Stomach smooth muscle (tissue), 2 donors: ENCODE measurements around the gene ZDHHC23.

Experiments
- H3K27ac ChIP-seq: one replicate; pipeline ENCODE4 v1.7.0; 2013; ENCODE audit warnings: mild to moderate bottlenecking, low read length, inconsistent platforms
- H3K27me3 ChIP-seq, 2 donors: one replicate each; pipeline ENCODE4 v1.7.0; 2013; ENCODE audit warnings: low read length in 2 of 2; ENCODE audit not compliant: insufficient read depth in 2 of 2, control insufficient read depth in 1 of 2
- H3K36me3 ChIP-seq, 2 donors: one replicate each; pipeline ENCODE4 v1.7.0; 2013; ENCODE audit warnings: low read length in 2 of 2; ENCODE audit not compliant: control insufficient read depth in 2 of 2, insufficient read depth in 2 of 2
- H3K4me1 ChIP-seq: one replicate; pipeline ENCODE4 v1.7.0; 2013; ENCODE audit warnings: low read length; ENCODE audit not compliant: control insufficient read depth, insufficient read depth
- H3K4me3 ChIP-seq, 2 donors: one replicate each; pipeline ENCODE4 v1.7.0; 2013; ENCODE audit warnings: low read length in 2 of 2
- H3K9ac ChIP-seq, 2 donors: one replicate each; pipeline ENCODE4 v1.7.0; 2013; ENCODE audit warnings: low read length in 2 of 2, mild to moderate bottlenecking in 1 of 2
- H3K9me3 ChIP-seq, 2 donors: one replicate each; pipeline ENCODE4 v1.7.0; 2013; ENCODE audit warnings: low read length in 2 of 2; ENCODE audit not compliant: control insufficient read depth in 2 of 2
- donor health status: healthy.
- donor health status: Pancreatic carcinoma.

ZDHHC23 gene

GRCh38 chr3:113952921-113953320 is 5.1 kb downstream of the ZDHHC23 start:
- Histone ChIP-seq H3K27me3 (no peaks in the 10 kb centered on the region), H3K4me3 (no peak overlapping the region), H3K4me1 (peaks cover 8% of the 10 kb centered on the region), H3K36me3 (peaks cover 0 to 4% of the 10 kb centered on the region in 2 donors), H3K9ac (no peak overlapping the region), H3K27ac (no peak overlapping the region), H3K9me3 (no peaks in the 10 kb centered on the region)

- Histone ChIP-seq H3K9ac (no peak overlapping the region), H3K4me1 (peaks cover 2% of the 10 kb centered on the region), H3K27ac (no peak overlapping the region)
These were observed 5.9 kb downstream of the ZDHHC23 start for GRCh38 chr3:113953677-113954076.

GRCh38 chr3:113954091-113954685 is 6.4 kb downstream of the ZDHHC23 start:
- no peak overlapping the region for H3K27ac ChIP-seq
- no peak overlapping the region for H3K9ac ChIP-seq
- no peaks in the 10 kb centered on the region for H3K27me3 ChIP-seq
- H3K4me3 ChIP-seq, result no peak overlapping the region
- H3K36me3 ChIP-seq, result peaks cover 0 to 4% of the 10 kb centered on the region in 2 donors
- no peaks in the 10 kb centered on the region for H3K4me1 ChIP-seq
- H3K9me3 ChIP-seq, result no peaks in the 10 kb centered on the region

More at GRCh38 chr3:113953677-113954076, 5.9 kb downstream of the ZDHHC23 start:
- no peaks in the 10 kb centered on the region for H3K27me3 ChIP-seq
- no peaks in the 10 kb centered on the region for H3K9me3 ChIP-seq
- no peak overlapping the region for H3K4me3 ChIP-seq
- peaks cover 0 to 4% of the 10 kb centered on the region in 2 donors for H3K36me3 ChIP-seq

DNA sequence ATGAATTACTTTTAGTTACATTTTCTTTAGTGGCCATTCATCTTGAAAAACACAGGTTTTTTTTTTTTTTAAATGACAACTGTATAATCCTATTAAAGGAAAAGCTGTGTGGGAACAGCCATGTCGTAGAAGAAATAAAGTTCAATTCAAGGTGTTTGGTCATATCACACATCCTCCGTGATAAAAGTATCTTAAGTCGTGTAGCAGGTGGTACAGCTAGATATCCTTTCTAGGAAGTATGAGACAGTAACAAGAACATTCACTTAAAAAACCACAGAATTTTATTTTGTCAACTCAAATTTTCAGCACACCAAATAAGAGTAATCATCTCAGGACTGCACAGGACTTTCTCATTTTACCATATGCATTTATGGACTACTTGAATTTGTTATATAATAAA is 16.1 kb downstream of the ZDHHC23 start:
- Histone ChIP-seq H3K4me3 (no peak overlapping the region), H3K27me3 (no peaks in the 10 kb centered on the region), H3K27ac (no peak overlapping the region), H3K9ac (no peak overlapping the region), H3K9me3 (no peaks in the 10 kb centered on the region), H3K36me3 (peaks cover 0 to 5% of the 10 kb centered on the region in 2 donors), H3K4me1 (no peaks in the 10 kb centered on the region)

- H3K4me1 ChIP-seq, result no peaks in the 10 kb centered on the region
- H3K36me3 ChIP-seq, result peaks cover 0 to 5% of the 10 kb centered on the region in 2 donors
- no peaks in the 10 kb centered on the region for H3K9me3 ChIP-seq
- no peak overlapping the region for H3K4me3 ChIP-seq
- H3K9ac ChIP-seq, result no peak overlapping the region
- no peaks in the 10 kb centered on the region for H3K27me3 ChIP-seq
- no peak overlapping the region for H3K27ac ChIP-seq
These were observed 18.4 kb downstream of the ZDHHC23 start for GRCh38 chr3:113966172-113966571.

- Histone ChIP-seq H3K4me3 (no peak overlapping the region), H3K27ac (no peak overlapping the region), H3K36me3 (peaks cover 0 to 5% of the 10 kb centered on the region in 2 donors), H3K9me3 (no peaks in the 10 kb centered on the region), H3K4me1 (no peaks in the 10 kb centered on the region), H3K9ac (no peak overlapping the region), H3K27me3 (no peaks in the 10 kb centered on the region)
These were observed 21.2 kb downstream of the ZDHHC23 start for GRCh38 chr3:113968986-113969385.

DNA sequence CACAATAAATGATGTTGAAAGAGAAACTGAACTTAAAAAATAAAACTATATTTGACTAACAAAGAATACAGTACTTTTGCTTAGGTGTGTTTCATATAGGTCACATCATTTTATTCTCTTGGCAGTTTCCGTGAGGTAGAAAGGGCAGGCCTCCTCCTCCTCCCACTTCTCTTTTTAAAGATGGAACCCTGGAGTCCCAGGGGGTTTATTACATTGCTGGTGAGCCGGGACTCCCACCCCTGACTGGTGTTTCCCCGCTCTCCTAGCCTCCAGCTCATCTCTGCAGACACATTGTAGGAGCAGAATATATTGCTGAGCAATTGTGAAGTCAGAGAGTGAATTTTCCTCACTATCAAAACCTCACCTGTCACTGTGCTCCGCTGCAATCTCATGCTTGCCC is 30.0 kb downstream of the ZDHHC23 start:
- peaks cover 9 to 36% of the 10 kb centered on the region in 2 donors for H3K36me3 ChIP-seq
- H3K9ac ChIP-seq, result no peak overlapping the region
- H3K9me3 ChIP-seq, result no peaks in the 10 kb centered on the region
- no peak overlapping the region for H3K4me3 ChIP-seq
- no peaks in the 10 kb centered on the region for H3K27me3 ChIP-seq
- no peak overlapping the region for H3K27ac ChIP-seq
- no peaks in the 10 kb centered on the region for H3K4me1 ChIP-seq

GRCh38 chr3:113979916-113980315 is 32.1 kb downstream of the ZDHHC23 start:
- H3K4me3 ChIP-seq, result no peak overlapping the region
- no peaks in the 10 kb centered on the region for H3K4me1 ChIP-seq
- no peak overlapping the region for H3K27ac ChIP-seq
- H3K9me3 ChIP-seq, result no peaks in the 10 kb centered on the region
- H3K9ac ChIP-seq, result no peak overlapping the region
- no peaks in the 10 kb centered on the region for H3K27me3 ChIP-seq
- peaks cover 9 to 36% of the 10 kb centered on the region in 2 donors for H3K36me3 ChIP-seq

- H3K4me1 ChIP-seq, result no peaks in the 10 kb centered on the region
- no peaks in the 10 kb centered on the region for H3K27me3 ChIP-seq
These were observed 34.0 kb downstream of the ZDHHC23 start for GRCh38 chr3:113981803-113982202.

GRCh38 chr3:113983544-113983943 is 35.7 kb downstream of the ZDHHC23 start:
- Histone ChIP-seq H3K9me3 (no peaks in the 10 kb centered on the region), H3K4me1 (no peaks in the 10 kb centered on the region), H3K9ac (no peak overlapping the region), H3K27me3 (no peaks in the 10 kb centered on the region), H3K4me3 (no peak overlapping the region), H3K27ac (no peak overlapping the region), H3K36me3 (peaks cover 6 to 25% of the 10 kb centered on the region in 2 donors)

More at GRCh38 chr3:113981803-113982202, 34.0 kb downstream of the ZDHHC23 start:
- Histone ChIP-seq H3K9ac (no peak overlapping the region), H3K27ac (no peak overlapping the region), H3K4me3 (no peak overlapping the region), H3K36me3 (peaks cover 12 to 36% of the 10 kb centered on the region in 2 donors), H3K9me3 (no peaks in the 10 kb centered on the region)

DNA sequence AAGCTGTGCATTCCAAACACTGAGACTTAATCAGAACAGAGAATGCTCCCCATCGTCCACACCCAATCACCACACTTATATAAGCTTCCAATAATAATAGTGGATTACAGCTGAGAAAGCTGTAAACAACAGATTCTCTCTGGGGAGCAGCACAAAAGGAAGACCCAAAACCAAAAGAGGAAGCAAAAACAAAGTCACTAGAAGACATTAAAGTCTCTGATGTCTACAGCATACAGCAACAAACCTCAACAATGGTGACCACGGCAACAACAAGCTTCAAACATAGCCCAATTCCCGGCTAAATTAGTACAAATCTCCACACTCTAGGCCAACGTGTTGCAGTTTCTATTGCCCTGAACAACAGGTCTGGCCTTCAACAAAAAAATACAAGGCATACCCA is 37.7 kb downstream of the ZDHHC23 start:
- Histone ChIP-seq H3K27ac (no peak overlapping the region), H3K9me3 (no peaks in the 10 kb centered on the region), H3K4me1 (no peaks in the 10 kb centered on the region), H3K36me3 (peaks cover 3 to 11% of the 10 kb centered on the region in 2 donors), H3K27me3 (no peaks in the 10 kb centered on the region), H3K9ac (no peak overlapping the region), H3K4me3 (no peak overlapping the region)
